ENCODE results near the gene NR3C1. TPM values are rescaled to one million over a fixed set of nuclear protein-coding genes. Genes with fewer than 3 reads are reported as not detected.

The NR3C1 gene
- total and polyA plus RNA-seq, 2 of the 13 experiments (the other 11 are each of a cell fraction or from before 2014, with no cell fraction given): 10.0 to 24.3 TPM

DNA sequence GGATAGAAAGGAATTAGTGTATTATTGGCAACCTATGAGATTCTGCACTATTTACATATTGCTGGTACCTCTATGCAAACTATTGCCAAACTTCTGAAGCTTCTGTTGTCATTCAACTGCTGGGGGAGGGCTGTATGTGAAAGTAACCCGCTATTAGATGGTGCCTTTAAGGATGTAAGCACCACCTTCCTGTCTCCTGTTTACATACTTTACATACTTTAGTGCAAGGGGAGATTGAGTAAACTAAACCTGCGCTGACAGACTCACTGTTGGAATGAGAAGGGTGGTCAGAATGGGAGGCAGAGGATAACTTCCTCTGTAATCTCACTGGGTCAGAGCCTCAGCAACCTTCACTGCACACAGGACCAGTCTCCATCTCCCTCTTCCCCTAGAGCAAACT is 123.8 kb downstream of the NR3C1 start (continued):
- TF ChIP-seq AFF4 (CRISPR knock-in tag; IDR thresholded peaks at IDR 0.05) (no peak), TEAD2 (CRISPR knock-in tag; IDR thresholded peaks at IDR 0.05) (no peak), TCF12 (IDR thresholded peaks at IDR 0.05) (no peak), TCF12 (CRISPR knock-in tag; IDR thresholded peaks at IDR 0.05) (no peak), IKZF4 (CRISPR knock-in tag; IDR thresholded peaks at IDR 0.05; ENCODE audit: borderline replicate concordance, low read depth, not compliant biosample characterization) (no peak), ZNF335 (CRISPR knock-in tag; IDR thresholded peaks at IDR 0.05) (no peak), STAG1 (CRISPR knock-in tag; IDR thresholded peaks at IDR 0.05) (no peak), ZBTB20 (CRISPR knock-in tag; IDR thresholded peaks at IDR 0.05; ENCODE audit: borderline replicate concordance, low read depth) (0 out of 2 replicates have a peak, but pooled peaks have one; percentile 38), CEBPB (IDR thresholded peaks at IDR 0.05; ENCODE audit: borderline replicate concordance, low read depth, low read length) (peak; percentile 82; the same call in 1 of the 2 replicates), NCOA2 (CRISPR knock-in tag; IDR thresholded peaks at IDR 0.05) (peak; percentile 62; the same call in 1 of the 2 replicates), ARNT (IDR thresholded peaks at IDR 0.05) (no peak), ZFP36 (IDR thresholded peaks at IDR 0.05; ENCODE audit: borderline replicate concordance, low read depth, low read length, partially characterized antibody) (no peak), KAT8 (CRISPR knock-in tag; IDR thresholded peaks at IDR 0.05) (peak; percentile 39; the same call in 1 of the 2 replicates), ZNF773 (CRISPR knock-in tag; IDR thresholded peaks at IDR 0.05; ENCODE audit: borderline replicate concordance) (no peak), MAFF (IDR thresholded peaks at IDR 0.05; ENCODE audit: low read depth, low read length) (no peak), MED1 (CRISPR knock-in tag; IDR thresholded peaks at IDR 0.05) (peak; percentile 58), ZNF225 (CRISPR knock-in tag; IDR thresholded peaks at IDR 0.05) (no peak), NR2F2 (IDR thresholded peaks at IDR 0.05; ENCODE audit: borderline replicate concordance, low read depth) (no peak), HNRNPUL1 (IDR thresholded peaks at IDR 0.05; ENCODE audit: low read depth, low read length) (no peak), MBNL3 (CRISPR knock-in tag; conservative IDR thresholded peaks at IDR 0.05) (no peak), CEBPG (CRISPR knock-in tag; IDR thresholded peaks at IDR 0.05) (peak; percentile 84), ZNF598 (CRISPR knock-in tag; IDR thresholded peaks at IDR 0.05; ENCODE audit: borderline replicate concordance) (no peak), ATF7-NPFF (CRISPR knock-in tag; IDR thresholded peaks at IDR 0.05; ENCODE audit: low read depth) (no peak)
- TF ChIP-seq, protein P1, sequence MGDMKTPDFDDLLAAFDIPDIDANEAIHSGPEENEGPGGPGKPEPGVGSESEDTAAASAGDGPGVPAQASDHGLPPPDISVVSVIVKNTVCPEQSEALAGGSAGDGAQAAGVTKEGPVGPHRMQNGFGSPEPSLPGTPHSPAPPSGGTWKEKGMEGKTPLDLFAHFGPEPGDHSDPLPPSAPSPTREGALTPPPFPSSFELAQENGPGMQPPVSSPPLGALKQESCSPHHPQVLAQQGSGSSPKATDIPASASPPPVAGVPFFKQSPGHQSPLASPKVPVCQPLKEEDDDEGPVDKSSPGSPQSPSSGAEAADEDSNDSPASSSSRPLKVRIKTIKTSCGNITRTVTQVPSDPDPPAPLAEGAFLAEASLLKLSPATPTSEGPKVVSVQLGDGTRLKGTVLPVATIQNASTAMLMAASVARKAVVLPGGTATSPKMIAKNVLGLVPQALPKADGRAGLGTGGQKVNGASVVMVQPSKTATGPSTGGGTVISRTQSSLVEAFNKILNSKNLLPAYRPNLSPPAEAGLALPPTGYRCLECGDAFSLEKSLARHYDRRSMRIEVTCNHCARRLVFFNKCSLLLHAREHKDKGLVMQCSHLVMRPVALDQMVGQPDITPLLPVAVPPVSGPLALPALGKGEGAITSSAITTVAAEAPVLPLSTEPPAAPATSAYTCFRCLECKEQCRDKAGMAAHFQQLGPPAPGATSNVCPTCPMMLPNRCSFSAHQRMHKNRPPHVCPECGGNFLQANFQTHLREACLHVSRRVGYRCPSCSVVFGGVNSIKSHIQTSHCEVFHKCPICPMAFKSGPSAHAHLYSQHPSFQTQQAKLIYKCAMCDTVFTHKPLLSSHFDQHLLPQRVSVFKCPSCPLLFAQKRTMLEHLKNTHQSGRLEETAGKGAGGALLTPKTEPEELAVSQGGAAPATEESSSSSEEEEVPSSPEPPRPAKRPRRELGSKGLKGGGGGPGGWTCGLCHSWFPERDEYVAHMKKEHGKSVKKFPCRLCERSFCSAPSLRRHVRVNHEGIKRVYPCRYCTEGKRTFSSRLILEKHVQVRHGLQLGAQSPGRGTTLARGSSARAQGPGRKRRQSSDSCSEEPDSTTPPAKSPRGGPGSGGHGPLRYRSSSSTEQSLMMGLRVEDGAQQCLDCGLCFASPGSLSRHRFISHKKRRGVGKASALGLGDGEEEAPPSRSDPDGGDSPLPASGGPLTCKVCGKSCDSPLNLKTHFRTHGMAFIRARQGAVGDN (CRISPR knock-in tag; IDR thresholded peaks at IDR 0.05): no peak
- TF ChIP-seq, protein P2, sequence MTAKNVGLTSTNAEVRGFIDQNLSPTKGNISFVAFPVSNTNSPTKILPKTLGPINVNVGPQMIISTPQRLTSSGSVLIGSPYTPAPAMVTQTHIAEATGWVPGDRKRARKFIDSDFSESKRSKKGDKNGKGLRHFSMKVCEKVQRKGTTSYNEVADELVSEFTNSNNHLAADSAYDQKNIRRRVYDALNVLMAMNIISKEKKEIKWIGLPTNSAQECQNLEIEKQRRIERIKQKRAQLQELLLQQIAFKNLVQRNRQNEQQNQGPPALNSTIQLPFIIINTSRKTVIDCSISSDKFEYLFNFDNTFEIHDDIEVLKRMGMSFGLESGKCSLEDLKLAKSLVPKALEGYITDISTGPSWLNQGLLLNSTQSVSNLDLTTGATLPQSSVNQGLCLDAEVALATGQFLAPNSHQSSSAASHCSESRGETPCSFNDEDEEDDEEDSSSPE (CRISPR knock-in tag; IDR thresholded peaks at IDR 0.05): no peak

Data from HepG2 (cell line).